ENCODE measurements around the gene EME1.

Gene EME1, protein sequence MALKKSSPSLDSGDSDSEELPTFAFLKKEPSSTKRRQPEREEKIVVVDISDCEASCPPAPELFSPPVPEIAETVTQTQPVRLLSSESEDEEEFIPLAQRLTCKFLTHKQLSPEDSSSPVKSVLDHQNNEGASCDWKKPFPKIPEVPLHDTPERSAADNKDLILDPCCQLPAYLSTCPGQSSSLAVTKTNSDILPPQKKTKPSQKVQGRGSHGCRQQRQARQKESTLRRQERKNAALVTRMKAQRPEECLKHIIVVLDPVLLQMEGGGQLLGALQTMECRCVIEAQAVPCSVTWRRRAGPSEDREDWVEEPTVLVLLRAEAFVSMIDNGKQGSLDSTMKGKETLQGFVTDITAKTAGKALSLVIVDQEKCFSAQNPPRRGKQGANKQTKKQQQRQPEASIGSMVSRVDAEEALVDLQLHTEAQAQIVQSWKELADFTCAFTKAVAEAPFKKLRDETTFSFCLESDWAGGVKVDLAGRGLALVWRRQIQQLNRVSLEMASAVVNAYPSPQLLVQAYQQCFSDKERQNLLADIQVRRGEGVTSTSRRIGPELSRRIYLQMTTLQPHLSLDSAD

DNA sequence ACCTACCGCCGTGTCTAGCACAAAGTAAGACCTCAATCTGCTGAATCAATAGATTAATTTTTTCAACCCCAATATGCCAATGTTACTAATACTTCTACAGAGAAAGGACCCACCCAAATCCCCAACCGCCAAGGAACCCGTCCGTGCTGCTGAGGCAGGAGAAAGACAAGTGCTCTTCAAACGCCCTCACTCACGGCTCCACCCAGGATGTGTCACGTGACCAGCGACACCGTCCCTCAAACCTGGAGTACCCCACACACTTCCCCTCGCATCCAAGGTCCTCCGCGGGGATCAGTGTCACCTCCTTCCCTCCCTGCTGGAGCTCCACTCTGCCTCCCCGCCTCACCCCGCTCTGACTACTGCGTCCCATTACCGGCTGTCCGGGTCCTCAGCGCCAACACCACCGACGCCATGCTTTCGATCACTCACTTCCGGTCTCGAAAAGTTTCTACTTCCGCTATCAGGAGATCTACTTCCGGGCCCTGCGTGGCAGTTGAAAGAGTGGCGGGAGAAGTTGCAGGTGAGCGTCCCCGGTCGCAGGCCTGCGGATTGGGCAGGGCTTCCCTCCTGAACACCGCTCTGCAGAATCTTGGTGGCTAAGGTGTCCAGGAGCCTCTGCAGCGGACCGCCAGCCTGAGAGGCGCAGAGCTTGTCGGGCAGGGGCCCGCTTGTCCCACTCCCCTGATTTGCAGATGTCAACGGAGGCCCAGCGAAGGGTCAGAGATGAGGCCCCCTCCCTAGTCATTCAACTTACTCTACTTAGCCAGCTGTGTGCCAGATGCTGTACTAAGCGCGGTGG, at the start of gene EME1, which contains the start of gene MRPL27:
Gene EME1, plus strand, starts transcription at position 472 of the 799 bp plus-strand sequence. CDS start 1,980 bp downstream, outside the sequence.
Gene MRPL27, minus strand, starts transcription at position 427 of the 799 bp plus-strand sequence. Its CDS starts 14 bp downstream, at position 413.
- peak; percentile 89 for DNase-seq

GRCh38 chr17:50325906-50326305, 47.1 kb upstream of the EME1 start:
- DNase-seq, result no peak

DNA sequence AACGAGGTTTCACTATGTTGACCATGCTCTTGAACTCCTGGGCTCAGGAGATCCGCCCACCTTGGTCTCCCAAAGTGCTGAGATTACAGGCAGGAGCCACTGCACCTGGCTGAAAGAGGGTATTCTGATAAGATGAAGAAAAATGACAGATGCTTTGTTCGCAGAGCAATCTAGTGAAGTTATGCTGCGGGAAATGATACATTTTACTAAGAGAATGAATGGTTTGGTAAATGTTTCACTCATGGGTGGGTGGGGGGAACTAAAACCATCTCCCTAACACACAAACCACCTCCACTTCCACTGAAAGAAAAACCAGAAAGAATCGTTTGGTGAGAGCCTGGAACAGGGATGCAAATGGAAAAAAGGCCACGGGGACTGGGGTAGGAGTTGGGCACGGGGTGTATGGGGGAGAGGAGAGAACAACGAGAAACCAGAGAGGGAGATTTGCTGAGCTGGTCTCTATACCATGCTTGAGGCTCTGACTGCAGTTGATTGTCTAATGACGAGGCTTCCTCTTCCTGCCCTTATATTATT, 46.1 kb upstream of the EME1 start:
- no peak for DNase-seq

DNA sequence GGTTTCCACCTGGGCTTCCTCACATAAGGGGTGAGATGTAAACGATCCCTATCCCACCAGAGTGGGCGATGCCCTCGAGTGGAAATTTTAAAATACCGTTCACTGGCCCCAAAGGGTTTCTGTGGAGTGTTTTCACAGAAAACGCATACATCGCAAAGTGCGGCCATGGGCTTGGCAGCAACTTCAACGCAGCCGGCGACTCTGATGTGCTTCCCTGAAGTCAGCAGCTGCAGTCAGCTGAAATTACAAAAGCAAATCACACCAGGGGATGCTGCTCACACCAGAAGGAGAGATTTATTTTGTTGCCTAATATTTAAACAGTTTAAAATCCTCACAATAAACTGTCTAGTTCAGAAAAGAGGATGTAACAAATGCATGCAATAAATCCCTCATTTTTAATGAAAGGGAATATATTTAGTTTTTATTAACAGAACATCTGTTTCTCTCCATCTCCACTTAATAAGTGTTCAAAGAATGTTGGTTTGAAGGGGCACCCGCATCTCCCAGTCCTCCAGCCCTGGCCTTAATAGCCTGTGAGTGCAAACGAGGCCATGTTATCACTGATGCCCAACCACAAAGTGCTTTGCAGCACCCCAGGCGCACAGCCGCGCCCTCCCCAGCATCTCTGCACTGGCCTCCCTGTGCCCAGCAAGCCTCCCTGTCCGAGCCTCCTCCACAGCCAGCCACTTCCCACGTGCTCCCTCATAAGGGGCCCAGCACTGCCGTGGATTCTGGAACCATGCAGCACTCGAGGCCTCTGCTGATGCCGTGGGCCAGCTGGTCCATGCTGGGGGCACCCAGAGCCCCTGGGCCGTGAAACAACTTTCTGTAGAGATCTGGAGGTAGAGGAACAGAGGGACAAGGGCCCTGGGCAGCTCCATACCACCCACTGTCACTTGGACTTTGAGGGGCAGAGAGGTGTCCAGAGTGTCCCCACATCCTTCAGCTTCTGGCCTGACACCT, 44.4 kb upstream of the EME1 start:
- DNase-seq, result no peak

DNA sequence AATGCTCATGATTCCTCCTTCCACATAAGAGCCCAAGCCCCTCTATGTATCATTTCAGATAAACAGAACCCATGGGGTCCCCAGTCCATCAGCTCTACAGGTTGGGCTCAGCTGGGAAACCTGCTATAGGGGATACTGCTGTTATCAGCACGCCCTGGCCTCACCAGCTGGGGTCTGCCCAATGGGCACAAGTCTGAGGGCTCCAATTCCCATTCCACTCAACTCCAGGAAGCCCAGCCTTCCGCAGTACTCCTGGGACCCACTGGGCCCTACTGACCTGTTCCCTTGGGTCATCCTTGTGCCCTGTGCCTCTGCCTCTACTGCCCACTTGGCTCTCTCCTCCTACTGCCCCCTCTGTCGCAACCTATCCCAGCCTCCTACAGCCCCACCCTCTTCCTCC, 43.3 kb upstream of the EME1 start:
- DNase-seq, result no peak

DNA sequence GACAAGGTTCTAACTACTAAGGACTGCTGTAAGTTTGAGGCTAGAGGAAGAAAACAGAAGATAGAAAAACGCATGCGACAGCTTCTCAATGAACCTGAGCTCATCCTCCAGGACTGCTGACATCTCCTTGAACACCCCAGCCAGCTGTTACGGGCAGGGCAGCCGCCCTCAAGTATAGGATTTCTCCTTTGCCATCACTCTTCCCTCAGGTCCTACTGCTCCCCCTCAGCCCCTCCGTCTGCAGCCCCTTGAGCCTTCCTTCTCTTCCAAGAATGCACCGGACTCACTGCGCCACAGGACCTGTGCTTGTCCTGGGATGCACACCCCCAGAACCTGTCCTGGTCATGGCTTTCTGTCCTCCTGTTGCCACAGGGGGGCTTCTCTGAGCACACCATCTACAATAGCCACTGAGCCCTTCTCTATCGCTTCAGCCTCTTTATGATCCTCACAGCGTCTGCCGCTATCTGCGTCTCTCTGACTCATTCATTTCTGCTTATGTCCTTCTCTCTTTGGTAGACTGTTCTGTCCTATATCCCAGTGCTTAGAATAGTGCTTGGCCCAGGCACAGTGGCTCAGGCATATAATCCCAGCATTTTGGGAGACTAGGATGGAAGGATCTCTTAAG, 42.8 kb upstream of the EME1 start:
- no peak for DNase-seq

GRCh38 chr17:50331085-50331791, 41.8 kb upstream of the EME1 start:
- peak; percentile 87 for DNase-seq

DNA sequence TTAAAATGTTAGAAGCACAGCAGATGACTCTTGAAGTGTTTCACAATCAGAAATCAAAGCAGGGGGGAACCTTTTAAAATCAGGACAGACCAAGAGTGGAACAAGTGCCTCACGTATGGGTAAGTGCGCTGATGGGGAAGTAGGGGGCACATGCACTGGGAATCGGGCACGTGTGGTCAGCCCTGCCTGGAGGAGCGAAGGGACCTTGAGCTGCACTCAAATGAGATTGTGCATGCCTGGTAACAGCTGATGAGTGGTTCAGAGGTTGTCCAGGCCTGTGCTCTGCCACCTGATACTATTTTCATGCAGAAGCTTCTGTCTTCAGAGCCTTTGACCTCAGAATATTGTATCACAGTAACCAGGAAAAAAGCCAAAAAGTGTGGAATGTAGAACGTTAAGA, 40.8 kb upstream of the EME1 start:
- no peak for DNase-seq

GRCh38 chr17:50333291-50334057, 39.6 kb upstream of the EME1 start:
- DNase-seq, result peak; percentile 22

DNA sequence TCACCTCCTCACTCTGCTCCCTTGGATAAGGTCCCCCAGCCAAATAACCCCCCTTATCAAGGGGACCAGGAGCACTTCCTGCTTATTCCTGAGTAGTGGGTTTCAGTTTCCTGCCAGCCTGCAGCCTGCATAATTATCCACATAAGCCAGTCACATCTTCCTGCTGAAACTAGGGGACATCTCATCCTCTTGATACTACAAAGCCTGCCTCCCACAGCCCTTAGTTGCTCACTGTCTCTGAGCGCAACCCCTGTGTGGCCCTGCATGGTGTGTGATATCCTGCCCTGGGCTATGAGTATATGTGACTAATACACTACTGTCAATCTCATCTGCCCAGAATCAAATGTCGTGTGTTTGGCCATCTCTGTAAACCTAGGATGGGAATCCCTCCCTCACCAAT, 35.1 kb upstream of the EME1 start:
- DNase-seq, result no peak

GRCh38 chr17:50338645-50339044, 34.4 kb upstream of the EME1 start:
- DNase-seq, result no peak

- no peak for DNase-seq
Observed at GRCh38 chr17:50339381-50339780, 33.6 kb upstream of the EME1 start.

DNA sequence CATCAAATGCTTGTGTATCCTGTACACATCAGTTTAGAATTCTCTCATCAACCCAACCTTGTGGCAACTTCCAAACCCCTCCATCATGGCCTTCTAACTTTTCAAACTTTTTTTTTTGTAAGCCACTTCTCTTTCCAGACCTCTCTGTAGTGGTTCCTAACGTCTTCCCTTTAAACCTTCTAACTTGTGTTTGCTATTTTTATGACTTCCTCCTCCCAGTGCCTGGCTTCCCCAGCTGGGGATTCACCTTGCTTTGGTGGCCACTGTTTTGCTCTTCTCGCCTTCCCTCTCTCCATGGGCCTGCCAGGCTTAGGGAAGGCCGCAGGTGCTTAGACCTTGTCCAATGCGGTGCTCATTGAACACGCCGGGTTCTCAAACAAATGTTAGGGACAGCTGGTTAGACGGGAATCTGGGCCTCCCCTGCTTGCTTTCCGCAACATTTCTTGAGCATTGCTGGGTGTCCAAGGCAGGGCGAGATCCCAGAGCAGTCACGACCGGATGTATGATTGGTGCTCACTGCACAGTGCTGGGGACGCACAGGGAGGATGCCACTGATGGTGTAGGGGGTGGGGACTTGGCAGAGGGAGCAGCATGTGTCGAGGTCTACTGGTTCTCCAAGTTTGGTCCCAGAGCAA, 28.2 kb upstream of the EME1 start:
- DNase-seq, result no peak

- peak; percentile 91 for DNase-seq
Observed at GRCh38 chr17:50345432-50346312, 27.4 kb upstream of the EME1 start, which contains the start of gene XYLT2. Gene XYLT2, plus strand, starts transcription at chr17:50346126. Its CDS starts 15 bp downstream, at chr17:50346141.

- peak; percentile 20 for DNase-seq
Observed at GRCh38 chr17:50346313-50347116, 26.5 kb upstream of the EME1 start.

DNA sequence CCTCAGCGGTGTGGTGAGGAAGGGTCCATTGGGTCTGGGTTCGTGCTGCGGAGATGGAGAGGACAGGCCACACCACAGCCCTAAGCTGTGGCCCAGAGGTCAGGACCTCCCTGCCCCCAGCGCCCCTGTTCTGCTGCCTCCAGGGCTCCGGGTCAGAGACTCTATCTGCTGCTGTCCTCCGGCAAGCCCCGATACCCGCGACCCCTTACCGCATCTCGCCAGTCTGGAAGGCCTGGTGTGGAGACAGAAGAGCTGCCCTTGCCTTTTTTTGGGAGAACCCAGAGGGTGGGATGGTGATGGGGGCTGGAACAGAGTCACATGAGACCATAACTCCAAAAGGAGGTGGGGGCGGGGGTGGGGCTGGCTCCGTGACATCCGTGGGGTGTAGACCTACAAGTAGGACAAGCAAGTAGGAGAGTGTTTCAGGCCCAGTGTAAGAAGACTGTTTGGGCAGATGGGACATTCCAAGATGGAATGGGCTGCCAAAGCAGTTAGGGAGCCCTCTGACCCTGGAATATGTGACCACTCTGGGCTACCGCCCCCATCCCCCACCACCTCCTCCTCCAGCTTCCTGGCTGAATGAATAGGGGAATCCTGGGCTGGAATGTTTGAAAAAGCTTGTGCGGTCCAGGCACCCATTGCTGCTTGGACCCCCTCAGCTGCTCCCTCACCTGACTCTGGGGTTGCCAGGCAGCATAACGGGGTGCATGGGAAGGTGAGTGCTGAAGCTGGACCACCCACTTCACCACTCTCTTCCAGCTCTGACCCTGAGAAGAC, 25.7 kb upstream of the EME1 start:
- DNase-seq, result no peak

DNA sequence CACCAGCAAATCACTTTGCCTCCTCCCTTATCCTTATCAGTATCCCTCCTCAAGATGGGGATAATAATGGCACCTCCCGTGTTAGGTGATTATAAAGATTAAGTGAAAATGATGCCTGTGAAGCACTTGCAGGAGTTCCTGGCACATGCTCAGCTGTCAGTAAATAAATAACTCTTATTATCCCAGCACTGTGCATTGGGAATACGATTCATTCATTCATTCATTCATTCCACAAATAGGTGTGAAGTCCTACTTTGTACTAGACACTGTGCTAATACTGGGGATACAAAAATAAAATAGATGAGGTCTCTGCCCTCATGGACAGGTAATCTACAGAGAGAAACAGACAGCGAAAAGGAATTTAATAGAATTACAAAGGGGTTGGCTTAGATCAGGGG, 25.1 kb upstream of the EME1 start:
- DNase-seq, result no peak

Data from fibroblast of skin of right biceps (primary cell).